ENCODE results near the gene TPCN2. TPM values are rescaled to one million over a fixed set of nuclear protein-coding genes. Genes with fewer than 3 reads are reported as not detected.

The TPCN2 gene
- total and polyA plus RNA-seq, 2 donors from 2014 or later: 12.9 to 22.4 TPM

GRCh38 chr11:69087133-69087524, 38.4 kb downstream of the TPCN2 start:
- H3K4me3 ChIP-seq (ENCODE audit: low read length in 3 of 3): no peak overlapping the region
- DNase-seq (peak in 1 of 5 donors; percentile 78), FAIRE-seq (no peak)
- H3K36me3 ChIP-seq (ENCODE audit: control insufficient read depth in 2 of 3, insufficient read depth in 3 of 3, low read length in 3 of 3): peaks cover 2 to 20% (median 16%) of the 10 kb centered on the region in 3 donors
- H3K9me3 ChIP-seq (ENCODE audit: control insufficient read depth in 2 of 3, insufficient read depth in 1 of 3, low read length in 3 of 3): no peaks in the 10 kb centered on the region
- H3K9ac ChIP-seq (ENCODE audit: low read length in 3 of 3): no peak overlapping the region
- intact Hi-C loops (cut with DNase I): no loop called here
- no peaks in the 10 kb centered on the region for H3K27me3 ChIP-seq (ENCODE audit: control insufficient read depth, insufficient read depth, low read length)
- no peaks in the 10 kb centered on the region for H3K4me1 ChIP-seq (ENCODE audit: control insufficient read depth in 2 of 3, insufficient read depth in 2 of 3, low read depth in 1 of 3, low read length in 3 of 3)
- no peak overlapping the region for H3K27ac ChIP-seq (ENCODE audit: low read depth in 2 of 2, low read length in 2 of 2)
- no peak for TF ChIP-seq CTCF (IDR thresholded peaks at IDR 0.05; ENCODE audit: borderline replicate concordance, extremely low read depth, insufficient read depth)

DNA sequence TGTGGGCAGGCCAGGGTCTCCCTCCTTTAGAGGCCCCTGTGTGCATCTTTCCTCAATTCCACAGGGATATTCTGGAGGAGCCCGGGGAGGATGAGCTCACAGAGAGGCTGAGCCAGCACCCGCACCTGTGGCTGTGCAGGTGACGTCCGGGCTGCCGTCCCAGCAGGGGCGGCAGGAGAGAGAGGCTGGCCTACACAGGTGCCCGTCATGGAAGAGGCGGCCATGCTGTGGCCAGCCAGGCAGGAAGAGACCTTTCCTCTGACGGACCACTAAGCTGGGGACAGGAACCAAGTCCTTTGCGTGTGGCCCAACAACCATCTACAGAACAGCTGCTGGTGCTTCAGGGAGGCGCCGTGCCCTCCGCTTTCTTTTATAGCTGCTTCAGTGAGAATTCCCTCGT, 39.1 kb downstream of the TPCN2 start:
- H3K27ac ChIP-seq (ENCODE audit: low read depth in 2 of 2, low read length in 2 of 2): no peak overlapping the region
- peak in 1 of 5 donors; percentile 64 for DNase-seq
- no peaks in the 10 kb centered on the region for H3K9me3 ChIP-seq (ENCODE audit: control insufficient read depth in 2 of 3, insufficient read depth in 1 of 3, low read length in 3 of 3)
- H3K36me3 ChIP-seq (ENCODE audit: control insufficient read depth in 2 of 3, insufficient read depth in 3 of 3, low read length in 3 of 3): peaks cover 2 to 16% (median 12%) of the 10 kb centered on the region in 3 donors
- H3K4me1 ChIP-seq (ENCODE audit: control insufficient read depth in 2 of 3, insufficient read depth in 2 of 3, low read depth in 1 of 3, low read length in 3 of 3): no peaks in the 10 kb centered on the region
- FAIRE-seq: no peak
- H3K4me3 ChIP-seq (ENCODE audit: low read length in 3 of 3): no peak overlapping the region
- H3K27me3 ChIP-seq (ENCODE audit: control insufficient read depth, insufficient read depth, low read length): no peaks in the 10 kb centered on the region
- no peak overlapping the region for H3K9ac ChIP-seq (ENCODE audit: low read length in 3 of 3)
- intact Hi-C loops (cut with DNase I): no loop called here
- TF ChIP-seq CTCF (IDR thresholded peaks at IDR 0.05; ENCODE audit: borderline replicate concordance, extremely low read depth, insufficient read depth): no peak

- Histone ChIP-seq H3K36me3 (ENCODE audit: control insufficient read depth in 2 of 3, insufficient read depth in 3 of 3, low read length in 3 of 3) (peaks cover 2 to 16% (median 11%) of the 10 kb centered on the region in 3 donors), H3K27ac (ENCODE audit: low read depth in 2 of 2, low read length in 2 of 2) (no peak overlapping the region), H3K4me1 (ENCODE audit: control insufficient read depth in 2 of 3, insufficient read depth in 2 of 3, low read depth in 1 of 3, low read length in 3 of 3) (no peaks in the 10 kb centered on the region), H3K27me3 (ENCODE audit: control insufficient read depth, insufficient read depth, low read length) (no peaks in the 10 kb centered on the region), H3K9me3 (ENCODE audit: control insufficient read depth in 2 of 3, insufficient read depth in 1 of 3, low read length in 3 of 3) (no peaks in the 10 kb centered on the region), H3K9ac (ENCODE audit: low read length in 3 of 3) (no peak overlapping the region), H3K4me3 (ENCODE audit: low read length in 3 of 3) (no peak overlapping the region)
- peak; percentile 71 for TF ChIP-seq CTCF (IDR thresholded peaks at IDR 0.05; ENCODE audit: borderline replicate concordance, extremely low read depth, insufficient read depth)
- DNase-seq (peak; percentile 63 to 93 (median 86)), FAIRE-seq (no peak)
- intact Hi-C loops (cut with DNase I): no loop called here
These were observed 40.0 kb downstream of the TPCN2 start for GRCh38 chr11:69088676-69089146.

GRCh38 chr11:69089258-69089657, 40.5 kb downstream of the TPCN2 start:
- Histone ChIP-seq H3K4me1 (ENCODE audit: control insufficient read depth in 2 of 3, insufficient read depth in 2 of 3, low read depth in 1 of 3, low read length in 3 of 3) (no peaks in the 10 kb centered on the region), H3K9me3 (ENCODE audit: control insufficient read depth in 2 of 3, insufficient read depth in 1 of 3, low read length in 3 of 3) (no peaks in the 10 kb centered on the region), H3K36me3 (ENCODE audit: control insufficient read depth in 2 of 3, insufficient read depth in 3 of 3, low read length in 3 of 3) (peaks cover 2 to 16% (median 11%) of the 10 kb centered on the region in 3 donors), H3K9ac (ENCODE audit: low read length in 3 of 3) (no peak overlapping the region), H3K27me3 (ENCODE audit: control insufficient read depth, insufficient read depth, low read length) (no peaks in the 10 kb centered on the region), H3K27ac (ENCODE audit: low read depth in 2 of 2, low read length in 2 of 2) (no peak overlapping the region), H3K4me3 (ENCODE audit: low read length in 3 of 3) (no peak overlapping the region)
- FAIRE-seq: no peak
- DNase-seq: peak in 1 of 5 donors; percentile 66
- intact Hi-C loops (cut with DNase I): no loop called here
- TF ChIP-seq CTCF (IDR thresholded peaks at IDR 0.05; ENCODE audit: borderline replicate concordance, extremely low read depth, insufficient read depth): no peak
